Myocyte (in vitro differentiated cells): ENCODE measurements around the gene MCEE. TPM values are rescaled to one million over a fixed set of nuclear protein-coding genes. Genes with fewer than 3 reads are reported as not detected.
"Not testable (repeated sequence)": the region's sequence is repeated elsewhere in the genome, so short reads cannot be mapped to it uniquely, and the experiment has no call there.

ENCODE experiments used
- DNase-seq: peaks from one replicate; pipeline ENCODE4 v3.0.0-alpha.2; 2012; ENCODE audit warnings: low read depth
- total RNA-seq: library from RNA; depleted of rRNA; stranded (reverse); fragments of >200 nt; gene quantifications from 2 replicates; pipeline ENCODE4 v1.2.3, GENCODE V29; 2014

MCEE gene
- total RNA-seq, 1 donor from 2014 or later: 16.4 TPM

DNA sequence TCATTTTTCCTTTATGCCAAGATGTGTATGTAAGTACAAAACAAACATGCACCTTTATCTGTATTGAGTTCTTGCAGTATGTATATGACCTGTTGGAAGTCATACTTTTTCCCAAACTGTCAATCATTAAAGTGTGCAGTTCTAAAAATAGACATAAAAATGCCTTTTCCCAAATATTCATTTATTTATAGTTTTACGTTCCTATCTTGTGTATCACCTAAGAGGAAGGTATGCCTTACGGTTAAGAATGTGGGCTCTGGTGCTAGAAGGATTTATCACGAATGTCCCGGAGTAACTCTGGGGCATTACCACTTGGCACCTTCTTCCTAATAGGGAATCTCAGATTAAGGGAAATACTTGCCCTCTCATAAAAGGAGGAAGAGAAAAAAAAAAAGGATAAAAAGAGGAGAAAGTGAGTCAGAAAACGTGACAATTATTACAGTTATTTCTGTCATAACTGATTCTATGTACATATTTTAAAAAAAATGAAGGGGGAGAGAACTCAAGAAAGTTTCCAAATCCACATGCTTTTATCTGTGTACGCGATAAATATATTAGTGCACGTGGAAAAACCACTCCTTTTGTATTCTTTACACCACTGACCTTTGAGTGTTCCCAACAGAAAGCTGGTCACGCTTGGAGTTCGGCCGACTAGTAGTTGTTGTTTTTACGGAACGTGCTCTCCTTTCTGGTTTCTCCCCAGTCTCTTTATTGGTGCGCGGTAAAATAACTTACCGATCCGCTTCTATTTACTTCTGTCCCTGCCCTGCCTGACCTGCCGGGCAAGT lies 721 bp downstream of the MCEE start:
- DNase-seq: peak; percentile 15

DNA sequence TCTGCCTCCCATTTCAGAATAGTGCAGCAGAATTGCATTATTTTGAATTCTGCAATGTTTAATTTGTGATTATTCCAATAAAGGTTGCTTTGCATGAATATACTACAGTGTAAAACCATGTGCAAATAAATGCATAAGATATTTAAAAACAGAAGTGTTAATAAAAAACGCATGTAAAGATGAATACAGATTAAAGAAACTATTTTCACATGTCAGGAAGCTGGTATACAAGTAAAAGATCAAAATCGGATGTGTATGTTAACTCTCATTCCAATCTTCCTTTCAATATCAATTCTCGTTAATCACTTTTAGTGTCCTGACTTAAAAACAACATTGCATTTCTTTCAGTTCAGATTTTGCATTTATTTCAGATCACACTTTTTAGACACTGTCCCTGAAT lies 3.1 kb downstream of the MCEE start:
- no peak for DNase-seq

DNA sequence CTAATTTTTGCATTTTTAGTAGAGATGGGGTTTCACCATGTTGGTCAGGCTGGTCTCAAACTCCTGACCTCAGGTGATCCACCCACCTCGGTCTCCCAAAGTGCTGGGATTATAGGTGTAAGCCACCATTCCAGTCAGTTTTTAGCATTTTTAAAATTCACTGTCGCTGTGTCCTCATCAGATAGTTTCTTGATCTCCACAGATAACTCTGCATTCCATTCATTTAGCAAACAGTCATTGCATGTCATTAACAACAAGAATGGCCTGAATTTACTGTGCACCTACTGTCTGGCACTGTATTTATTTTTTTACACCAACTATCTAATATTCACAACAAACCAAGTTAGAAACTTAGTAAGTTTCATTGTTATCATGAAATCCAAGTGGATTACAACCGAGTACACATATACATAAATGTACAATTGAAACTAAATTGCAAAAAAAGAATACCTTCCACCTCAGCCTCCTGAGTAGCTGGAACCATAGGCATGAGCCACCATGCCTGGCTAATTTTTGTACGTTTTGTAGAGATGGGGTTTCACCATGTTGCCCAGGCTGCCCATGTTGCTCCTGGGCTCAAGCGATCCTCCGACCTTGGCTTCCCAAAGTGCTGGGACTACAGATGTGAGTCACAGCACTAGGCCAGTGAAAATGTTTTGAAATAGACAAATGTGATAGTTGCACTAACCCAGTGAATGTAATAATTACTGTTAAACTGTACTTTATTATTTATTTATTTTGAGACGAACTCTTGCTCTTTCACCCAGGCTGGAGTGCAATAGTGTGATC lies 4.3 kb downstream of the MCEE start:
- no peak for DNase-seq

DNA sequence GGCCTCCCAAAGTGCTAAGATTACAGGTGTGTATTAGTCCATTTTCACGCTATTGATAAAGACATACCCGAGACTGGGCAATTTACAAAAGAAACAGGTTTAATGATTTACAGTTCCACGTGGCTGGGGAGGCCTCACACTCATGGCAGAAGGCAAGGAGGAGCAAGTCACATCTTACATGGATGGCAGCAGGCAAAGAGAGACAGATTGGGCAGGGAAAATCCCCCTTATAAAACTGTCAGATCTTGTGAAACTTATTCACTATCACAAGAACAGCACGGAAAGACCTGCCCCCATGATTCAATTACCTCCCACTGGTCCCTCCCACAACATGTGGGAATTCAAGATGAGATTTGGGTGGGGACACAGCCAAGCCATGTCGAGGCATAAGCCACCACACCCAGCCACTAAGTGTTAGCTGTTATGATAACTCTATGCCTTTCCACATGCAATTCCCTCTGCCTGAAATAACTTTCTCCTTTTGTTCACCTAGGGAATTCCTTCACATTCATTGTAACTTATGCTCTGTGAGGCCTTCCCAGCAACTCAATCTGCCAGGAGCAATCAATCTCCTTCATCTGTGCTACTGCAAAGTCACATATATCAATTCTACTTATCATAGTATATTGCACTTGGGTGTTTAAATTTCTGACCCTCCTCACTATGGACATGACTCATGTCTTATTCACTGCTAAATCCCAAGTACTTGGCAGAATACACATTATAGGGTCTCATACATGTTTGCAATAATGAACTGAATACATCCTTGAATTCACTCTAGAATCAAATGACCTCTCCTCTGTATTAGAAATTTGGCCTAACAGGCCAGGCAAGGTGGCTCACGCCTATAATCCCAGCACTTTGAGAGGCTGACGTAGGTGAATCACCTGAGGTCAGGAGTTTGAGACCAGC lies 7.4 kb downstream of the MCEE start:
- DNase-seq: no peak

DNA sequence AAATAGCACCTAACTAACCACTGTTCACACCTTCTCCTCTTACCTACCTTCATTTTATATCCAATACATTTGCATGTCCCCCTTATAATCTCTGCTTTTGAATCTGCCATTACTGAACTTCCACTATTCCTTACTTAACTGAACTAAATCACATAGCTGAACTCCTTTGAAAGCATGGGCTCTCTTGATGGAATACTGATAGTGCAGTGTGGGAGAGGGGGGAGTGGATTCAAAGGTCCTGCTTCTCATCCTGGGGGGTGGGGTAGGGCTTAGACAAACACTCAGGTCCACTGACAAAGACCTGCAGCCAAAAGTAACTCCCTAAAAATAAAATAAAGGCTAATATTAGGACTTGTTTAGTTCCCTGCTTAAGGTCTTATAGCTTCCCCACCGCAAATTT lies 8.6 kb downstream of the MCEE start:
- DNase-seq: no peak

DNA sequence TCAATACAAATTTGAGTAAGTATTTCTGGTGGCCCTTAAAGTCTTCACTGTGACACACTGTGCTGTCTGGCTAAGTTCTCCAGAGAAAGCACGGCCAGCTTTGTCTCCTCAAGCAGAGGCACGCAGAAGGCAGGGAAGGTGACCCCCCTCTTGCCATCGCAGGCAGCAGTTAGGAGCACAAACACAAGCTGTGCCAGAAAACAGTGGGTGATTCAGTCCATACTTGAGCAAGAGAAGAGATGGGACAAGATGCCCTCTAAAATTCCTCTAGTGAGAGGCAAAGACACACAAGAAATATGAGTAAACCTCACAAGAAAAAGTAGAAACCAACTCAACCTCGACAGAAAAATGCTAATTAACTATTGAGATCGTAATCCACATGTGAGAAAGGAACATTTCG lies 9.8 kb downstream of the MCEE start:
- no peak for DNase-seq

DNA sequence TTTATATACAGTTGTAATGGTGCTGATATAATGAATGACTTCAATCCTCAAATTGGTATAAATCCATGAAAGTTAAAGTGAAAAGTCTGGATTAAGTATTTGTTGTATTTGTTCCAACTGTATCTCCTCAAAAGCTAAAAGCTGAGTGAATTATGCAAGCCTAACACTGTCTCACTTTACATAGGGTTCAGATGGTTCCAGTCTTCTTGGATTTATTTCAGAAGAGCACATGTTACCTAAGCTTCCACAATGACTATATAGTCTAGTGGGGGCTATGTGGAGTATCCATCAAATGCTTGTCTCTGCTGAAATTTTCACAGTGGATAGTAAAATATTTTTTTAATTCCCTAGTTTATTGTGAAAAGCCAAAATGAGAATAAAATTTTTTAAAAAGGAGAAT lies 13.0 kb downstream of the MCEE start:
- DNase-seq: no peak

DNA sequence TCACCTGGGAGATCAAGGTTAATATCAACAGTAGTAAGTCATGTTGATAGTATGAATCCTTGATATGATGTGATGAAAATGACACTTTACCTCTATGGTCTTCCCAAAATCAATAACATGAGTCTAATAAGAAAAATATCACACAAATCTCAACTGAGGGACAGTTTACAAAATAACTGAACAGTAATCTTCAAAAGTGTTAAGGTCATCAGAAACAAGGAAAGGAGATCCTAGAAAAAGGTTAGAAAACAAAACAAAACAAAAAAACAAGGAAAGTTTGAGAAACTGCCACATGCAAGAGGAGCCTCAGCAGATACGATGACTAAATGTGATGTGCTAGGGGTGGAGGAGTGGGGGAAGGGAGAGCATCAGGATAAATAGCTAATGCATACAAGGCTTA lies 16.2 kb downstream of the MCEE start:
- no peak for DNase-seq

DNA sequence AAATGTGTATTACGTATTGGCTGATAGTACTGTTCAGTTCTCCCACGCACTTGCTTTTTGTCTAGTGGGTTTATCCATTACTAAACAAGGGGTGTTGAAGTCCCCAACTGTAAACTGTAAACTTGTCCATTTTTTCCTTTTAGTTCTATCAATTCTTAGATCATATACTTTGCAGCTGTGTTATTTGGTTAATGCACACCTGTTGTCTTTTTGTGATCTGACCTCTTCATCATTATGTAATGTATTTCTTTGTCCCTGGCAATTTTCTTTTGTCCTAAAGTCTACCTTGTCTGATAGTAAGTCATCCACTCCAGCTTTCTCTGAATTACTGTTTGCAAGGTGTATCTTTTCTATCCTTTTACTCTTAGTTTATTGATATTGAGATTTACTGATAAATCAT lies 21.9 kb downstream of the MCEE start:
- DNase-seq: no peak

DNA sequence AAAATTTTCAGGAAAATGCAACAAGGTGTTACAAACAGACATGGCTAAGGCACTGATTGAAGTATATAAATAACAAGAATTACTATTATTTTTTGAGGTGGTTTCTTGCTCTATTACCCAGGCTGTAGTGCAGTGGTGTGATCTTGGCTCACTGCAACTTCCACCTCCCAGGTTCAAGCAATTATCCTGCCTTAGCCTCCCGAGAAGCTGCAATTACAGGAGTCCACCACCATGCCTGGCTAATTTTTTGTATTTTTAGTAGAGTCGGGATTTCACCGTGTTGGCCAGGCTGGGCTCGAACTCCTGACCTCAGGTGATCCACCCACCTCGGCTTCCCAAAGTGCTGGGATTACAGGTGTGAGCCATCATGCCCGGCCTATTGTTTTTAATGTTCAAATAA lies 23.6 kb downstream of the MCEE start:
- DNase-seq: not testable (repeated sequence)

DNA sequence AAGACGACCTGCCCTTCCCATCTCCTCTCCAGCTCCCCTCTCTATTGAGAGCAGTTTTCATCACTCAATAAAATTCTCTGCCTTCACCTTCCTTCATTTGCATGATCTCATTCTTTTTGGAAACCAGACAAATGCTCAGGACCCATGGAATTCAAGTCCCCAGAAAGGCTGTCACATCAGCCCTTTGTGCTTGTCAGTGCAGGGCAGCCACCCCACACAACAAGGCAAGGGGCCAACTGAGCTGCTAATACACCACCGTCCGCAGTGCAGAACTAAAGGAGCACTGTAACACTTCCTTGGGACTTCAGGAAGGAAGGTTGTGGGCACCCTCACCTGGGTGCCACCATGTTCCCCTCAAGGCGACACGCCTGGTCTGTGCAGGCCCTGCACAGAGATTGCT lies 26.2 kb downstream of the MCEE start:
- no peak for DNase-seq

DNA sequence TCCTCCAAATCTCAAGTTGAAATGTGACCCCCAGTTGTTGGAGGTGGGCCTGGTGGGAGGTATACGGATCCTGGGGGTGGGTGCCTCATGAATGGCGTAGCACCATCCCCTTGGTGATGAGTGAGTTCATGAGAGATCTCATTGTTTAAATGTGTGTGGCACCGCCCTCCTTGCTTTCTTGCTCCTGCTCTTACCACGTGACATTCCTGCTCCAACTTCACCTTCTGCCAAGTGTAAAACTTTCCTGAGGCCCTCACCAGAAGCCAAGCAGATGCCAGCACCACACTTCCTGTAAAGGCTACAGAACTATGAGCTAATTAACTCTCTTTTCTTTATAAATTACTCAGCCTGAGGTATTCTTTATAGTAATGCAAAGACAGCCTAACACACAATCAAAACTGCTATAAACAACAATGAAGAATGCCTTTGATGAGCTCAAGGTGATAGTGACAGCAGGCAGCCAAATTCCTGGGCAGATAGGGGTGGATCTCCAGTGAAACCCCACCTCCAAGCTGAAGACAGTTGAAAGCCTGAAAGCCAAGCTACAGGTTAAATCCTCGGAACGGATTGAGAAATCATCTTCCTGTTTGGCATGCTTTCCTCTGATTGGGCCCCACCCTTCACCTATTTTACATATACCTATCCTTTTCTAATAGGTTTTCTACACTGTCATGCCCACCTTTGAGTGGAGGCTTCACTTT lies 26.9 kb downstream of the MCEE start:
- no peak for DNase-seq

DNA sequence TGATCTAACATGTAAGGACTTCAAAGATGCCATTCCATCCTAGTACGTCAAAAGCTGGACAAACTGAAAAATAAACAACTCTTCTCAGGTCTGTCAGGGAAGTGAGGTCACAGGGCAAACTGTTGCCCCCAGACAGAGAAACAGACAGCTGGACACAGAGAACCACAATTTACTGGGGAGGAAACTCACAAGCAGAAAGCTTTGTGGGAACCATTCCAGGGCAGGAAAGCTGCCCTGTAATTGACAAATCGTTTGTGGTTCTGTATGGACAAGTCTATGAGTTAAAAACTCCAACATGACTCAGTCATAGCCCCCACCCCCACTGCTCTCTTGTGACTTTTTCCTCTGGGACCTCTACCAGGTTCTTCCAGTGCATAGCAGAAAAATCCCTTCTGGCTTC lies 28.4 kb downstream of the MCEE start:
- peak; percentile 89 for DNase-seq

DNA sequence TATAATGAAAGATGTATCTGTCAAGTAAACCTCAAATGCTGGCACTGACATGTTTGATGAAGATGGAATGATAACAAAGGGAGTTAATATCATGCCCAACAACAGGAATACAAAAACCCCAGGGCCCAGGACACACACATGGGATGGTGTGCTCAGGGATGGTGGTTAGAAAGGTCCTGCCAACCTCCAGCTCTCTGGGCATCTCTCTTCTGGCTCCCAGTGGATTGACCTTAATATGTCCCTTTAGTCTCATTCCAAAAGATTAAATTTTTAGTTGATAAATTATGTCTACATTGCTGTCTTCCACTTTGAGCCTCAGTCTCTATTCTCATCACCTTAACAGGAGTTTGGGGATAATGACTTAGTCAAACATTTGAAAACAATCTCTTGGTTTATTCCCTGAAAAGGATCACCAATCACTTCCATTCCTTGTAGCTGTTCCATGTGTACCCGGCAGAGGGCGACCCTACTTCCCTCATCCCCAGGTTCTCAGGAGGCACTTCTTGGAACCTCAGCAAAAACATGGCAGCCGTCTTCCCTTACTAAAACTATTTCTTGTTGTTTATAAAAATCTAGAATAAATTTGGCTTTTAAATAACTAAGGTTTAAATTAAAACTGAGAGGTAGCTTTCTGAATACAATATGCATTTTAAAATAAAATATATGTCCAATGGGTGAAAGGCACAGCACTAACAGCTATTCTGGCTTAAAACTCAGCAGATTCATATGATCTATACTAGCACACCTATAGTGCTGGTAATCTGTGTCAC lies 29.6 kb downstream of the MCEE start:
- peak; percentile 57 for DNase-seq

DNA sequence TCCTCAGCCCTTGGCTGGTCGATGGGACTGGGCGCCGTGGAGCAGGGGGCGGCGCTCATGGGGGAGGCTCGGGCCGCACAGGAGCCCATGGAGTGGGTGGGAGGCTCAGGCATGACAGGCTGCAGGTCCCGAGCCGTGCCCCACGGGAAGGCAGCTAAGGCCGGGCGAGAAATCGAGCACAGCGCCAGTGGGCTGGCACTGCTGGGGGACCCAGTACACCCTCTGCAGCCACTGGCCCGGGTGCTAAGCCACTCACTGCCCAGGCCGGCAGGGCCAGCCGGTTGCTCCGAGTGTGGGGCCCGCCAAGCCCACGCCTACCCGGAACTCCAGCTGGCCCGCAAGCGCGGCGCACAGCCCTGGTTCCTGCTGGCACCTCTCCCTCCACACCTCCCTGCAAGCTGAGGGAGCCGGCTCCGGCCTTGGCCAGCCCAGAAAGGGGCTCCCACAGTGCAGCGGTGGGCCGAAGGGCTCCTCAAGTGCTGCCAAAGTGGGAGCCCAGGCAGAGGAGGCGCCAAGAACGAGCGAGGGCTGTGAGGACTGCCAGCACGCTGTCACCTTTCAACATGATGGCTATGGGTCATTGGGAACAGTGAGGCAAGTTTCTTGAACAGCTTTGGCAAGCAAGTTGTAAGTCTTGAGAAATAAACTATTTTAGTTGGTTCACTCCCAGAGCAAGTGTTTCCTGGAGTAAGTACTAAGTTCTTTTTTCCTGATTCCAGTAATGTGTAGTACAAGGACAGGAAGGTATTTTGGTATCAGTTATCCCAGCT lies 37.4 kb downstream of the MCEE start:
- not testable (repeated sequence) for DNase-seq

DNA sequence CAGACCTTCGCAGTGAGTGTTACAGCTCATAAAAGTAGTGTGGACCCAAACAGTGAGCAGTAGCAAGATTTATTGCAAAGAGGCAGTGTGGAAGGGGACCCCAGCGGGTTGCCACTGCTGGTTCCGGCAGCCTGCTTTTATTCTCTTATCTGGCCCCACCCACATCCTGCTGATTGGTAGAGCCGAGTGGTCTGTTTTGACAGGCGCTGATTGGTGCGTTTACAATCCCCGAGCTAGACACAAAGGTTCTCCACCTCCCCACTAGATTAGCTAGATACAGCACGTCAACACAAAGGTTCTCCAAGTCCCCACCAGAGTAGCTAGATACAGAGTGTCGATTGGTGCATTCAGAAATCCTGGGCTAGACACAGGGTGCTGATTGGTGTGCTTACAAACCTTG lies 38.2 kb downstream of the MCEE start:
- DNase-seq: not testable (repeated sequence)

DNA sequence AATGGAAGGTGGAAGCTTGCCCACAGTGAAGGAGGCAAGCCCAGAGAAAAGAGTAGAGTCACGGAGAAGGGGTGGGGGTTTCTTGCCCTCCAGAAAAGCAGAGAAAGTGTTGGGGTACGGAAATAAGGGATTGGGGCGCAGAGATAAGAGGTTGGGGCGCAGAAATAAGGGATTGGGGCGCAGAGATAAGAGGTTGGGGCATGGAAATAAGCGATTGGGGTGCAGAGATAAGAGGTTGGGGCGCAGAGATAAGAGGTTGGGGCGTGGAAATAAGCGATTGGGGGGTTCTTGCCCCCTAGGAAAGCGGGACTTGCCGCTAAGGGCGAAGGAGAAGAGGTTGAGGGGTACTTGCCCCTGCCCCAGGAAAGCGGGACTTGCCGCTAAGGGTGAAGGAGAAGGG lies 40.6 kb downstream of the MCEE start:
- DNase-seq: not testable (repeated sequence)

DNA sequence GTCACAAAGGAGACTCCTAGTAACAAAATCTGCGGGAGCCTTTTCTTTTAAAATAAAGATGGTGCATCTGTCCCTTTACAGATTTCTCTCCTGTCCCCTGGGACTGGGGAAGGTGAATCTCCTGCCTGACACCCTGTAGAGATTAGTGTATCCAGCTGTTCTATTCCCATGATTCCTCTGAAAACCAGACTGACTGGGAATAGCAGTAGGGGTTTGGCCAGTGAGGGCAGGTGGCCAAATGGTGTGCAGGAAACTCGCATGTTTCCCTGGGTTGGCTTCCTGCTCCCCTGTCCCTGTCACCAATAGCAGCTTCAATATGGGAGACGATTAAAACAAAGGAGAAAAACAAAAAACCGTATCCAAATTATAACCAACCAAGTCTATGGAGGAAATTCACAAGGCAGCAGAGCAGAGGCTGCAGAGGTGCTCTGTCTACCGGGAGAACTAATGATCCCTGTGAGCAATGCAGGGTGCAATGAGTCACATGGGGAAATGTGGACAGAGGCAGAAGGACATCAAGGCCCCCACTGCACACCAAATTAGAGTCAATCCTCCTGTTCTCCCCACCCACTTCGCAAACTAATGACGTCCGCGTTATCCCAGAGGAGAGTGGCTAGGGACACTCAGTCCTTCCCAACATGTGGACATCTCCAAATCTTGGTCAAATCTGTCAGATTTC lies 44.6 kb downstream of the MCEE start:
- peak; percentile 30 for DNase-seq
